ENCODE results near the gene MARCHF6.
"Not testable (repeated sequence)": the region's sequence is repeated elsewhere in the genome, so short reads cannot be mapped to it uniquely, and the experiment has no call there.

MARCHF6 gene

DNA sequence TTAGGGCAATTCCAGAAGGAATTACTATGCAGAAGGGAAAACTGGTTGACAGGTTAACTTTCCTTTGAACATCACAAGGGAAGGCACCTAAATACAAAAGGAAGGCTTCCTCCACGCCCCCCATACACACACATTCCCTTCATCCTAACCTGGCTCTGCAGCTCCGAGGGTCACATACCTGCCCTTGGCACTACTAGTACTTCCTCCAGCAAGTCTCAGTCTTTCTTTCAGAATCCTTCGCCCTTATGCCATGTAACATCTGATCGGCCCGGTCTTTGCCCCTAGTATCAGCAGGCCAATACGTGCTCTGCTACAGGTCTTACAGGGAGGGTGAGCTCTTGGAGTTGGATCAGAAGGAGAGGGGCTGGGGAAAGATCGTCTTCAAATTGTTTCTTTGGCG, 1.6 kb upstream of the MARCHF6 start:
- DNase-seq (ENCODE audit: low read depth, low spot score), result no peak

DNA sequence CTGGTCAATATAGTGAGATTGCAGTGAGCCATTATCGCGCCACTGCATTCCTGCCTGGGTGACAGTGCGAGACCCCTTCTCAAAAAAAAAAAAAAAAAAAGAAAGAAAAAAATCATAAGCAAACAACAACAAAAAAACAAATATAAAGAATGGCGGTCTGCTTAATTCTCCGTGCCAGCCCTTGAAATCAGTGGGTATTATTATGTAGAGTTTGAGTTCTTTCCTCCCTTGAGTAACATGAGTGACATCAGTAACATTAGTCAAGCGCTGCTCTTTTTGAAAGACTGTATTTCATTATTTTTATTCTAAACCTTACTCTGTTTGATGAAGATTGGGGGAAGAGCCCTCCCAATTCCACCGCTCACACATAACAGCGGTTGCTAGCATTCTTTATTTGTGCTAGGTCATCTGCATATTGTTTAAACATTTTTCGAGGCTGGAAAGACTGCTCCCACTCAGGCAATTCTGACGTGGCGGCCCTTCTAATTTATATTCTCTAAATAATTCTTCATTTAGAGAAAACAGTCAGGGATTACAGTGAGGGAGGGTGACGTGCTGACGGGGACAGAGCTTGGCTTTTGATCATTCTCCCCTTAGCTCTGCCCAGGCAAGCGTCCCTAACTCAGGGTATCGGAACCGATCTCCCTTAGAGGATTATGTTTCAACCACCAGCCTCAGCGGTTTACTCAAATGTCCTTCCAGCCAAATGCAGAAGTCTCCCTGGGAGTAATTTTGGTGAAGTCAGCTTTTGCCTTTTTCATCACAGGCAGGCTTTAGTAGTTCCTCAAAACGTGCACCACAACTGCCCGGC, 860 bp upstream of the MARCHF6 start:
- DNase-seq (ENCODE audit: low read depth, low spot score), result no peak

DNA sequence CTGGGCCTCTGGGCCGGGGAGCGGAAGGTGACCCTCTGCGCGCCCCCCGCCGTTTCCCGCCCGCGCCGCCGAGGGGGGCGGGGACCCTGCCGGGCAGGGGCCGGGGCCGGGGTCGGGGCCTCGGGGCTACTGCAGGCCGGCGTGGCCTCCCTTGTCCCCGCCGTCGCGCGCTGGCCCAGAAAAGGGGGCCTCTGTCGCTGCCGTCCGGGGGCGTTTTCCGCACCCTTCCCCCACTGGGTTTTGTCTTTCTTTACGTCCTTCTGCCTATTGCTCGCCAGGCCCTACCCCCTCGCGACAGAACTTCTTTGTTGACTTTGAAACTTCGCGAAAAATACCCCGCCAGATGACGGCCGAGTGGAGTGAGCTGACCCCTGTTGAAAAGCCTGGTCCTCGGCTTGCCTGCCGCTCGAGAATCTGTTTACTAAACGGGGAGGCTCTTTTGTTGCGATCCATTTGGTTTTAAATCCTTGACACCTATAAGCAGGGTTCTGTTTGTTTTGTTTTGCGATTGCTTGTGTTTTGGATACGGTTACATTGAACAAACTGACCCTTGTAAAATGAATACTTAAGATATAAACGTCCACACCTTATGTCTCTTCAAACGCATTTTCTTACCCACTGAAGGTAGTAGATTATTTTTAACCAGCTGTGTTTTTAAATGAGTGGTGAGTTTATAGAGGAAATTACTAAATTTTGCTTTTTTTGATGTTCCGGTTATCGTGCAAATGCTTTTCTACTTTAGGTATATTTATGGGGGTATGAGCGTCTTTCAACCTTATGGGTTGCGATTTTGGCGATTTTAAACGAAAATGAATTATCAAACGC, 765 bp downstream of the MARCHF6 start:
- DNase-seq (ENCODE audit: low read depth, low spot score), result peak; percentile 21

DNA sequence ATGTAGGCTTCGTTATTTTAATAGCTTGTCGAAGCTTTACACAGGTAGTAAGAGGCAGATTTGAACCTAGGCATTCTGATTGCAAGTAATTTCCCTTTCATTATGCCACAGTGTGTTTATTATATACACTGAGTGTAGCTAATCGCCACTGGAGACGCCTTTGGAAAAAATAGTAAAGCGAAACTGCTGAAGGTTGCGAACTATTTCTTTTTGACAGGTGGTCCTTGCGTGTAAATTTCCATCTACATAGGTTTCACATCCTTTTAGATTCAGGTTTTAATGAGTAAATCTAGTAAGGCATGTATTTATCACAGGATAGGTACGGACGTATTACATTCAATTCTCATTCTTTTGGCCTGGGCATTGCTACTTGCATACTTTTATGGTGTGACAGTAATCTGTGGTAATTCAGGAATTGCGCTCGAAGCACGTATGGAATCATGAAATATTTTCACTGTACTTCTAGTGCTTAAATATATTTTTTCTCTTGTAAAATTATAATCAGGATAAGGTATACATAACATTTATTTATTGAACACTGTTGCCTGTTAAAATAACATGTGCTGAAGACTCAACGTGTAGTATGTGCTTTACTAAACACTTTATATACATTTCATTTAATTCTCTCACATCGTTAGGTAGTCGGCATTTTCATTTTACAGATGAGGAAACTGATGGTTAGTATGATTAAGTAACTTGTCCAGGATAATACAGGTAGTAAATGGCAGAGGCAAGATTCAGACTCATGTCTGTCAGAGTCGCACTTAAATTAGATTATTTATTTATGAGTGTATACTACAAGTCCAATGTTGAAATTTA, 1.8 kb downstream of the MARCHF6 start:
- DNase-seq (ENCODE audit: low read depth, low spot score), result no peak

DNA sequence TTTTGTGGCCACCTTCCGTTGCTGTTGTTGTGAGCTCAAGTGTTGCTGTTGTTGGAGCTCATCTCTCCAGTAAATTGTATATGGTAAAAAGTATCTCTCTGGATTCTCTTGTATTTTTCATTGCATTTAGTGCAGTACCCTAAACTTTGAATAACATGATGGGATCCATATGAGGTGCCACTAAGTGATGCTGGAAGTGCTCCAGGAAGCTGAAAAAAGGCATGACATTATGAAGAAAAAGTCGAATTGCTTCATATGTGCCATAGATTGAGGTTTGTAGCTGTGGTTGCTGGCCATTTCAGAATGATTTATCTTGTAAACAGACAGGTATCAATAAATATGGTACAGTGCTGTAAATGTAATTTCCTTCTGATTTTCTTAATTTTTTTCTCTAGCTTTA, 5.5 kb downstream of the MARCHF6 start:
- no peak for DNase-seq (ENCODE audit: low read depth, low spot score)

DNA sequence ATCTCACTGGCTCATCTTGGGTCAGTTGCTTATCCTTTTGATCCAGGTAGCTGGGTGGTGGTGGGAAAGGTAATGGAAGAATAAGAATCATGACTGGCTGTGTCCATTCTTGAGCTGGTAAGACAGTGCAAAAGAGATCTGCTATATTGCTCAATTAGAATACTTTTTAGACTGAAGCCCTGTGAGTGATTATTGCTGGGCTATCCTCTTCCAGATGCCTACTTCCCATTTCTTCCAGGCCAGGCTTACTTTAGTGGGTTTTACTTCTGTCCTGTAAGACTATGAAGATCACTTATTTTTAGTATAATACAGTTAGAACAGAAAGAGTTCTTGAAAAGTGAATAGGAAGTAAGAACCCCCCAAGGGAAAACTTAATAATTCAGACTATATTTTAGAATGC, 7.2 kb downstream of the MARCHF6 start:
- DNase-seq (ENCODE audit: low read depth, low spot score), result no peak

DNA sequence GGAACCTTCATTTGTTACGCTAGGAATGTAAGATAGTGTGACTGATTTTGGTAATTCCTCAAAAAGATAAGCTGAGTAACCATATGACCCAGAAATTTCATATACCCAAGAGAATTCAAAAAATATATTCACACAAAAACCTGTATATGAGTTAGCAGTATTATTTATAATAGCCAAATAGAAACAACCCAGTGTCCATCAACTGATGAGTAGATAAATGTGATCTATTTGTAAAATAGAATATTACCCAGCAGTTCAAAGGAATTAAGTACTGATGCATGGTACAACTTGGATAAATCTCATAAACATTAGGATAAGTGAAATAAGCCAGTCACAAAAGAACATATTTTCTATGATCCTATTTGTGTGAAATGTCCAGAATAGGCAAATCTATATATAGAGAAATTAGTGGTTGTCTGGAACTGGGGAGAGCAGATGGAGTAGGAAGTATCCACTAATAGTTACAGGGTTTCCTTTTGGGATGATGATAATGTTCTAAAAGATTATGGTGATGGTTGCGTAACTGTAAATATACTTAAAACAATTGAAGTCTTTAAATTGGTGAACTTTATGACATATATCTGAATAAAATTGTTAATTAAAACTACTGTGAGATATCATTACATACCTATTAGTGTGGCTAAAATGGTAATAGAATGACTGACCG, 10.2 kb downstream of the MARCHF6 start:
- no peak for DNase-seq (ENCODE audit: low read depth, low spot score)

DNA sequence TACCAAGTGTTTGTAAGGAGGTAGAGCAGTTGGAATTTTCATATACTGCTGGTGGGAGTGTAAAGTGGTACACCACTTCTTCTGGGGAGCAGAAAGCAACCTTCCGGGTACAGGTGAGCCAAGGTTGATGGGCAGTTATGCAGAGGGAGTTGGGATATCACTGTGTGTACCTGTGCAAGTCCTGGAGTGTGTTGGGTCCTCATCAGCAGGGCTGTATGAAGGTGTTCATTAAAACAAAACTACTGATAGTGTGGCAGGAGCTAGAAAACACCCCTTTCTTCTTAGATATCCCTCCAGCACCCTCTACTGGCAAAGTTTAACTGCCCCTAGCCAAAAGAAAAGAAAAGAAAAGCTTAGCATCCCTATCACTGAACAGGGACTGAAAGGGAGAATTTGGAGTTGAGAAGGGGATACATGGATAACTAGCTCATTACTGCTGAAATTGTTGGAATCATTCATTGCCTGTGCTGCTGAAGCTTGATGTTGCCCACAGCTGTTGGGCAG, 10.7 kb downstream of the MARCHF6 start:
- DNase-seq (ENCODE audit: low read depth, low spot score), result no peak

DNA sequence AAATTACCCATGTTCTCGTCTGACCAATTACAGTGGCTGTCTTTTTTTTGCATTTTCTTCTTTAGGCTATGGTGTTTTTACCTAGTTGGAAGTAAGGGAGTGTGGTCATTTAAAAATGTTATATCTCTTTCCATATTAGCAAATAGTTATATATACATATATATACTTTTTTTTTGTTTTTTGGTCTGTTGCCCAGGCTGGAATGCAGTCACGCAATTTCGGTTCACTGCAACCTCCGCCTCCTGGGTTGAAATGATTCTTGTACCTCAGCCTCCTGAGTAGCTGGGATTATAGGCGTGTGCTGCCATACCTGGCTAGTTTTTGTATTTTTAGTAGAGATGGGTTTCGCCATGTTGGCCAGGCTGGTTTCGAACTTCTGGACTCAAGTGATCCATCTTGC, 12.3 kb downstream of the MARCHF6 start:
- DNase-seq (ENCODE audit: low read depth, low spot score), result no peak

DNA sequence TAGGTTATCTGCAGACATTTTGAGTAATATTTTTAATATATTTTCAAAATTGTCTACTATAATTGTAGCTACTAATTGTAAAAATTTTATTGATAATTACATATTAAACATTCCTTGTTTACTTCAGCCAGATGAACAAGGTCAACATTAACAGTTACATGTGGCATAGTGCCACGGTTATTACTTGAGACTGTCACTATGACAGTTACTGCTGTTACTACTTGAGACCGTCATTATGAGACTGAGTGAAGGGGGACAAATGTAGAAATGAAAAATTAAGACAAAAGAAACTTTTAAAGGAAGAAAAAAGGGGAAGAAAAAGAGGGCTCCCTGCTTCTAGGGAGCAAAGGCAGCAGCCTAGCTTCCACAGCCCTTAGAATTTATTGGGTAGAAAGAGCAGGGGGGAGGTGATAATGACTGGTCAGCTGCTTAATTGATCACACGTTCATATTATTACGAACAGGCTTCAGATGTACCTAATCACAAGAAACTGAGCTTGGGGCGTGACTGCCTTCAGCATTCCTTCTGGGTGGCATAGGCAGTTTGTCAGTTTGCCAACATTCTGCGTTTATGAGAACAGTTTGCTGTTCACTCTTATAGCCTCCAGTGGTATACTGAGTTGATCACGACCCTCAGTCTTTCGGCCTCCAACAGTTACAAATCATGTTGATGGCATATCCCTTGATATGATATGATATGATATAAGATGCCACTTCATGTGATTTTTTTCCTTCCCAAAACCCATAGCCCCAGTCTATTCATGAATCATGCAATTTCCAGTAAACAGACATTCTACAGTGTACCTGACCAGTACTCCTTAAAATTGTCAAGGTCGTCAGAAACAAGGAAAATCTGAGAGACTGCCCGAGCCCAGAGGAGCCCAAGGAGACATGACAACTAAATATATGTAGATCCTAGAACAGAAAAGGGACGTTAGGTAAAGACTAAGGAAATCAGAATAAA, 13.1 kb downstream of the MARCHF6 start:
- DNase-seq (ENCODE audit: low read depth, low spot score), result no peak

DNA sequence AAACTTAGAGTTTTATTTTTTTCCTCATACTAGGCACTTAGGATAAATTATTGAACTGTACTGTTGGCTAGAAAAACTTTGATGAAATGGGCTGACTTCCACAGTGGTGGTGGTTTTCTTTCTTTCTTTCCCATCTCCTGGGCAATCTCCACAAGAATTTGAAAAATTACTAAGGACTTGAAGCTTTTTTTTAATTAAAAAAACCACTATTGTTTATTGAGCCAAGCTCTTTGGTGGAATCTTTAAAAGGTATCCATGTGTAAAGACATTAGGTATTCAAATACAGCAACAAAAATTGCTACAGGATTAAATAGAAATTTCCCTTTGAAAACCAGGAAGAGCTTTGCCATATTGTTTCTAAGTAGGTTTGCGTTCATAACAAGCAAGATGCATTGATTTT, 14.1 kb downstream of the MARCHF6 start:
- no peak for DNase-seq (ENCODE audit: low read depth, low spot score)

DNA sequence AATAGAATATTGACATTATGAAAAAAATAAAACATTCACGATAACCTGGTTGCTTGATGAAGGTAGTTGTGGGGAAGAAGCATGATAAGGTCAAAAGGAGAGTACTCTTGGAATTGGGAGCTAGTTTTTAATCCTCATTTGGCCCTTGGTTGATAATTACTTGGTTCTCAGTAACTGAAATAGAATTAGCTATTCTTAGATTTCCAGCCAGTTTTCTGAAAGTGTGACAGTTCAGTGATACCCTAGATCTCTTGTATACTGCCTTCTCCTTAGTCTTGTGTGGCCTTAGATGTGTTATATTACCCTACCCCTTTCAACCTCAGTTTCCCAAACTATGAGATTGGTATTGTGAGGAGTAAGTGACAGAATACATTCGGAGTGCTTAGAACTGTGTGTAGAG, 17.4 kb downstream of the MARCHF6 start:
- no peak for DNase-seq (ENCODE audit: low read depth, low spot score)

DNA sequence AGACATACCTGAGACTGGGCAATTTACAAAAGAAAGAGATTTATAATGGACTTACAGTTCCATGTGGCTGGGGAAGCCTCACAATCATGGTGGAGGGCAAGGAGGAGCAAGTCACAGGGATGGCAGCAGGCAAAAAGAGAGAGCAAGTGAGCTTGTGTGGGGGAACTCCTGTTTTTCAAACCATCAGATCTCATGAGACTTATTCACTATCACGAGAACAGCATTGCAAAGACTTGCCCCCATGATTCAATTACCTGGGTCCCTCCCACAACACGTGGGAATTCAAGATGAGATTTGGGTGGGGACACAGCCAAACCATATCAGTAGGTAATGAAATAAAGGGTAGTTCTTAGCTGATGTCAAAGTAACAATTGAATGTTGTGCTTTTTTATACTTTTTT, 17.9 kb downstream of the MARCHF6 start:
- DNase-seq (ENCODE audit: low read depth, low spot score), result not testable (repeated sequence)

DNA sequence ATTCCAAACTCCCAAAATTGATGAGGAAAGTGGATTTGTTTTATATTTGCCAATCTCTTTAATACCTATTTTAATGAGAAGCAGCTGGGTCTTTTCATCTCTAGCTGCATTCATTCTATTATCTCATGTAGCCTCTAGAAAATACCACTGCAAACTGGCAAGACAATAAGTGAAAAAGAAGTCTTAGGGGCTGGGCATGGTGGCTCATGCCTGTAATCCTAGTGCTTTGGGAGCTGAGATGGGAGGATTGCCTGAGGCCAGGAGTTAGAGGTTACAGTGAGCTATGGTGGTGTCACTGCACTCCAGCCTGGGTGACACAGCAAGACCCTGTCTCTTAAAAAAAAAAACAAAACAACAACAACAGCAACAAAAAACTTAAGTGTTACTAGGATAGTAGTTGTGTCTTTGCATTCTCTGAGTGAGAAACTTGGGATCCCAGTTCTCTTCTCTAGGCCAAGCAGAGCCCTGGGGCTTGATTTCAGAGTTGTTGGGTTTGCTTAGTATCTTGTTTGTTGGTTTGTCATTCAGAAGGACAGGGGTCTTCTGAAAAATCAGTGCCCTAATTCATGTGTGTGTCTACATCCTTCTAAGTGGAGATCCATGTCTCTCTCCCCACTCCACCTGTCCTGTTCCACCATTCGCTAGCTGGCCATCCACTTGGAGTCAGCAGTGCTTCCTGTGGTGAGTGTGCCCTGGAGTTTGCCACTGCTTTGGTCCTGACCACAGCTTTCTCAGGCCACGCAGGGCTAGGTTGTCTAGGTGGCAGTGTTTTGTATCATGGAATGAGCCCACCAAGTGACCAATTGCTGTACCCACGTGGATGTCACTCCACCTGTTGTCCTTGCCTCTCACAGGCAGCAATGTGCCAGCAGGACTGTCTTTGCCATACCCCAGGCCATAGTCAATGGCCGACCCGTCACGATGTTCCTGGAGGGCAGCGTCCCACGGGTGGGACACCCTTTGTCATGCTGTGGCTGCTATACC, 19.5 kb downstream of the MARCHF6 start:
- DNase-seq (ENCODE audit: low read depth, low spot score), result no peak

DNA sequence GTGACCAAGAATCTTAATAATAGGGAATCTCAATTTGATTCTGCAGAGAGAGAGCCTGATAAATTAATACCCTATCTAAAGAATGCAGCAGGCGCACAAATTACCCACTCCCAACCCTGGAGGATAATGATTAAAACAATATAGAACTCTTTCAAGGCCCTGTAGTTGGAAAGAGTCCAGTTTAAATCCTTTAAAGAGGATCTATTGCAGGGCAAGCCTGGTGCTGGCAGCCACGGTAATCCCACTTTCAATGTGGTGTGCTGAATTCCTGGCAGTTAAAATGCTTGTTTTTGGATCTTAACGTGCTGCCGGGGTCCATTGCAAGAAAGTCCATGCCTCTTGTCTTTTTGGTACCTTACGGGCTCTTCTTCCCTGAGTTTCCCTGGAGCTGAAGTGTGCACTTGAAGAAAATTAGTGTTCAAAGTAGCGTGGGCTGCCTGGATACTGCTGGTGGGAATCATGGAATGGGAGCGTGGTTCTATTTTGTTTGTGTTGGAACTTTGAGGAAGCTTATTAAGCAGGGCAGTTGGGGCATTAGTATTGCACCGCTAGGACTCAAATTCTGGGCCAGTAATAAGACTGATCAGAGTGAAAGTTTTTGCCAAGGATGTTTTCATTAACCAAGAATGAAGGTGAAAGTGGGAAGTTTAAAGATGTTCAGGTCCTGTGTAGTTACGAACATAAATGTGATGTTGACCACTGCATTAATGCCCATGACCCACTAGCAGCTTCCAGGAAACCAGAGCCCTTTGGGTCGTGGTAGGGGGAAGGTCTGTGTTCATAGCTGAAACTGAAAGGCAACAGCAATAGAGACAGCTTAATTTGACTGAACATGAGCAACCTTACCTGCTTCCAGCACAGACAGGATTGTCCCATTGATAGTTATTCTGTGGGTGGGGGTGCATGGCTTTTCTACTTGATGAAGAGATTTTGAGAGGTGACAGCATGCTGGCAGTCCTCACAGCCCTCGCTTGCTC, 20.8 kb downstream of the MARCHF6 start:
- no peak for DNase-seq (ENCODE audit: low read depth, low spot score)

DNA sequence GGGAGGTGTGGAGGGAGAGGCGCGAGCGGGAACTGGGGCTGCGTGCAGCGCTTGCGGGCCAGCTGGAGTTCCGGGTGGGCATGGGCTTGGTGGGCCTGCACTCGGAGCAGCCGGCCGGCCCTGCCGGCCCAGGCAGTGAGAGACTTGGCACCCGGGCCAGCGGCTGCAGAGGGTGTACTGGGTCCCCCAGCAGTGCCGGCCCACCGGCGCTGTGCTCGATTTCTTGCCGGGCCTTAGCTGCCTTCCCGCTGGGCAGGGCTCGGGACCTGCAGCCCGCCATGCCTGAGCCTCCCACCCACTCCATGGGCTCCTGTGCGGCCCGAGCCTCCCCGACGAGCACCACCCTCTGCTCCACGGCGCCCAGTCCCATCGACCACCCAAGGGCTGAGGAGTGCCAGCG, 21.7 kb downstream of the MARCHF6 start:
- not testable (repeated sequence) for DNase-seq (ENCODE audit: low read depth, low spot score)

DNA sequence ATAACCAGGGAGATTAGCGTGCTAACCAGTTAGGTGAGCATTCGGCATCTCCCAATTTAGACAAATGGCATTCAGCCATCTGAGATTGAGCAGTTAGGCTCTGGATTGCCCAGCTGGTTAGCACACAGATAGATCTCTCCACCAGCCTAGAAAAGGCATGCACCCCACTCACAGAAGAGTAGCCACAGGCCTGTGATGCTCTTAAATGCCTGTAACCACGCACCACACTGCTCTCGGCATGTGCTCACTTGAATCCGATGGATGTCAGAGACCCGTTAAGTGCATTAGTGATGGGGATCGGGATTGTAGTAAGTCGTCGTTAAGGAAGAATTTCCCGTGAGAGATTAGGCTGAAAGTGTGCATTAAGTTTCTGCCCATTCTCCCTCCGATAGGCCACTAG, 23.0 kb downstream of the MARCHF6 start:
- DNase-seq (ENCODE audit: low read depth, low spot score), result no peak

DNA sequence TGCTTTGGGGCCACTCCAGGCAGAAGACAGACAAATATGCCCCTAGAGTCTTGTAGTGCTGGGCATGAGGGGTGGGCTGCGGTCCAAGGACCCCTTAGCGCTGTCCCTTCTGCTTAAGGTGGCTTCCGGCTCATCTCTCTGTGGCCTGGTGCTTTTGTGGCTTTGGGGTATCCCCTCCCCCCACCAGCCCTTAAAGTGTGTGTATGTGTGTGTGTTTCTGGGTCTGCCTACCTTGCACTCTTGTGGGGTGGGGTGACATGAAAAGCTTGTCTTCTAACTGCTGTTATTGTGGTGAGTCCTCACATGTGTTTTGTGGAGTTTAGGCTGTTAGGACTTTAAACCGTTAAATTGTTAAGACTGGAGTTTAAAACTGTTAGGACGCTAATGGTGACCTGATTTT, 23.6 kb downstream of the MARCHF6 start:
- DNase-seq (ENCODE audit: low read depth, low spot score), result no peak

Measured in activated CD4-positive, CD25-positive, alpha-beta regulatory T cell treated with anti-CD3 and anti-CD28 coated beads, Interleukin-2, amount 50 U/mL, for 16 hours (primary cell).